Measurements from ENCODE around the gene RAB4A.

DNA sequence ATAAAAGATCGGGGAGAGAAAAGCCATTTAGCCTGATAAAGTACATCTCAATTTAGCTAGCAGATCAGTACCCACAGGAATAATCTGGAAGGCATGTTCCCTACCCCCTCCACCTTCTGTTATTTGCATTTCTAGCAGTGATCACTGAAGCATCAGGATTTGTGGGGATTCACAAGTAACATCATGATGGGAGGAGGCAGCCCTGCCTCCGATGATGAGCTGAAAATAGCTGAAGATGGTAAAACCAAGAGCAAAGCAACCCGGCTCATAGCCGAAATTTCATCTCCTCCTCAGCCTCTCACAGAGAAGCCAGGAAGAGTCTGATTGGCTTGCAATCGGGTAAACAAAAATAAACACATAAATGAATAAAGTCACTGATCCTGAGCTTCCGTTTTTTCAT, 69.6 kb downstream of the RAB4A start:
- TF ChIP-seq, protein P1, sequence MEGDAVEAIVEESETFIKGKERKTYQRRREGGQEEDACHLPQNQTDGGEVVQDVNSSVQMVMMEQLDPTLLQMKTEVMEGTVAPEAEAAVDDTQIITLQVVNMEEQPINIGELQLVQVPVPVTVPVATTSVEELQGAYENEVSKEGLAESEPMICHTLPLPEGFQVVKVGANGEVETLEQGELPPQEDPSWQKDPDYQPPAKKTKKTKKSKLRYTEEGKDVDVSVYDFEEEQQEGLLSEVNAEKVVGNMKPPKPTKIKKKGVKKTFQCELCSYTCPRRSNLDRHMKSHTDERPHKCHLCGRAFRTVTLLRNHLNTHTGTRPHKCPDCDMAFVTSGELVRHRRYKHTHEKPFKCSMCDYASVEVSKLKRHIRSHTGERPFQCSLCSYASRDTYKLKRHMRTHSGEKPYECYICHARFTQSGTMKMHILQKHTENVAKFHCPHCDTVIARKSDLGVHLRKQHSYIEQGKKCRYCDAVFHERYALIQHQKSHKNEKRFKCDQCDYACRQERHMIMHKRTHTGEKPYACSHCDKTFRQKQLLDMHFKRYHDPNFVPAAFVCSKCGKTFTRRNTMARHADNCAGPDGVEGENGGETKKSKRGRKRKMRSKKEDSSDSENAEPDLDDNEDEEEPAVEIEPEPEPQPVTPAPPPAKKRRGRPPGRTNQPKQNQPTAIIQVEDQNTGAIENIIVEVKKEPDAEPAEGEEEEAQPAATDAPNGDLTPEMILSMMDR (IDR thresholded peaks at IDR 0.05), result no peak
- no peak for TF ChIP-seq POLR2A (IDR thresholded peaks at IDR 0.05)

Measured in Peyer's patch (tissue), 4 donors.